HepG2 (cell line): Measurements from ENCODE around the gene MICB. TPM values are rescaled to one million over a fixed set of nuclear protein-coding genes. Genes with fewer than 3 reads are reported as not detected.

Source experiments
- ADNP ChIP-seq: sonication (generic); formaldehyde crosslinking; IDR thresholded peaks from 2 replicates; pipeline ENCODE4 v1.4.0; 2020; ENCODE audit warnings: missing genetic modification reagents
- ATF1 ChIP-seq: IDR thresholded peaks from 2 replicates; pipeline ENCODE4 v1.6.1; 2016; ENCODE audit warnings: mild to moderate bottlenecking, control low read depth
- HOXD1 ChIP-seq: sonication (generic); formaldehyde crosslinking; IDR thresholded peaks from 2 replicates; pipeline ENCODE4 v1.5.0; 2020; ENCODE audit warnings: missing genetic modification reagents
- KDM5A ChIP-seq: fragments of 200-600 bp; sonication (generic); IDR thresholded peaks from 2 replicates; pipeline ENCODE4 v1.7.0; 2018; ENCODE audit warnings: antibody characterized with exemption, mild to moderate bottlenecking, low read length, borderline replicate concordance
- NFKB2 ChIP-seq: sonication (generic); formaldehyde crosslinking; IDR thresholded peaks from 2 replicates; pipeline ENCODE4 v1.4.0; 2020; ENCODE audit warnings: missing genetic modification reagents, borderline replicate concordance
- POGZ ChIP-seq: sonication (generic); formaldehyde crosslinking; IDR thresholded peaks from 2 replicates; pipeline ENCODE4 v1.4.0; 2020; ENCODE audit warnings: mild to moderate bottlenecking, missing genetic modification reagents
- REXO4 ChIP-seq: sonication (generic); formaldehyde crosslinking; IDR thresholded peaks from 2 replicates; pipeline ENCODE4 v1.8.0; 2022; ENCODE audit warnings: missing genetic modification reagents, mild to moderate bottlenecking, borderline replicate concordance
- U2AF1 ChIP-seq: fragments of 200-400 bp; formaldehyde crosslinking; optimal IDR thresholded peaks from 2 replicates; pipeline ENCODE3; 2017; ENCODE audit warnings: mild to moderate bottlenecking, low read depth, low read length
- ZFP90 ChIP-seq: sonication (generic); formaldehyde crosslinking; IDR thresholded peaks from 2 replicates; pipeline ENCODE4 v1.8.0; 2022; ENCODE audit warnings: missing genetic modification reagents, mild to moderate bottlenecking, inconsistent platforms, borderline replicate concordance
- ZNF263 ChIP-seq: sonication (generic); formaldehyde crosslinking; IDR thresholded peaks from 2 replicates; pipeline ENCODE4 v1.4.0; 2020; ENCODE audit warnings: missing genetic modification reagents
- ZNF772 ChIP-seq: sonication (generic); formaldehyde crosslinking; IDR thresholded peaks from 2 replicates; pipeline ENCODE4 v1.5.0; 2020; ENCODE audit warnings: mild to moderate bottlenecking, missing genetic modification reagents
- polyA plus RNA-seq, 8 experiments: library from polyadenylated mRNA; depleted of rRNA in 3 of 8; stranded (reverse) in 7 of 8; unstranded in 1 of 8; fragments of >200 nt; fragmentation: Illumina TruSeq in 4 of 8; extraction: Trizol in 4 of 8; gene quantifications; 2 replicates each; pipeline versions ENCODE4 v1.2.1 to v1.2.3, GENCODE V29; 2011 to 2016; ENCODE audit warnings: low read depth in 4 of 8, missing spikeins in 1 of 8, mixed read lengths in 1 of 8; ENCODE audit not compliant: insufficient read depth in 1 of 8
- total RNA-seq, 5 experiments: library from RNA; depleted of rRNA; stranded (reverse); fragments of >200 nt; fragmentation: Illumina TruSeq; extraction: Trizol; gene quantifications; 2 replicates each; pipeline ENCODE4 v1.2.3, GENCODE V29; 2016; ENCODE audit warnings: low read depth in 1 of 5
- TF ChIP-seq, protein P1 (sequence below): sonication (generic); formaldehyde crosslinking; IDR thresholded peaks from 2 replicates; pipeline ENCODE4 v1.5.0; 2020; ENCODE audit warnings: mild to moderate bottlenecking, missing genetic modification reagents, borderline replicate concordance
- TF ChIP-seq, protein P2 (sequence below): sonication (generic); formaldehyde crosslinking; IDR thresholded peaks from 2 replicates; pipeline ENCODE4 v1.5.1; 2020; ENCODE audit warnings: mild to moderate bottlenecking, missing genetic modification reagents, borderline replicate concordance
- TF ChIP-seq, protein P3 (sequence below): sonication (generic); formaldehyde crosslinking; IDR thresholded peaks from 2 replicates; pipeline ENCODE4 v1.5.1; 2020; ENCODE audit warnings: missing genetic modification reagents, mild to moderate bottlenecking, borderline replicate concordance
- TF ChIP-seq, protein P4 (sequence below): sonication (generic); formaldehyde crosslinking; IDR thresholded peaks from 2 replicates; pipeline ENCODE4 v1.5.0; 2020; ENCODE audit warnings: mild to moderate bottlenecking, missing genetic modification reagents, borderline replicate concordance
- TF ChIP-seq, protein P5 (sequence below): sonication (generic); formaldehyde crosslinking; IDR thresholded peaks from 2 replicates; pipeline ENCODE4 v1.5.0; 2020; ENCODE audit warnings: missing genetic modification reagents

The MICB gene
- total and polyA plus RNA-seq, 2 of the 13 experiments (the other 11 are each of a cell fraction or from before 2014, with no cell fraction given) = 12.5 to 12.8 TPM

DNA sequence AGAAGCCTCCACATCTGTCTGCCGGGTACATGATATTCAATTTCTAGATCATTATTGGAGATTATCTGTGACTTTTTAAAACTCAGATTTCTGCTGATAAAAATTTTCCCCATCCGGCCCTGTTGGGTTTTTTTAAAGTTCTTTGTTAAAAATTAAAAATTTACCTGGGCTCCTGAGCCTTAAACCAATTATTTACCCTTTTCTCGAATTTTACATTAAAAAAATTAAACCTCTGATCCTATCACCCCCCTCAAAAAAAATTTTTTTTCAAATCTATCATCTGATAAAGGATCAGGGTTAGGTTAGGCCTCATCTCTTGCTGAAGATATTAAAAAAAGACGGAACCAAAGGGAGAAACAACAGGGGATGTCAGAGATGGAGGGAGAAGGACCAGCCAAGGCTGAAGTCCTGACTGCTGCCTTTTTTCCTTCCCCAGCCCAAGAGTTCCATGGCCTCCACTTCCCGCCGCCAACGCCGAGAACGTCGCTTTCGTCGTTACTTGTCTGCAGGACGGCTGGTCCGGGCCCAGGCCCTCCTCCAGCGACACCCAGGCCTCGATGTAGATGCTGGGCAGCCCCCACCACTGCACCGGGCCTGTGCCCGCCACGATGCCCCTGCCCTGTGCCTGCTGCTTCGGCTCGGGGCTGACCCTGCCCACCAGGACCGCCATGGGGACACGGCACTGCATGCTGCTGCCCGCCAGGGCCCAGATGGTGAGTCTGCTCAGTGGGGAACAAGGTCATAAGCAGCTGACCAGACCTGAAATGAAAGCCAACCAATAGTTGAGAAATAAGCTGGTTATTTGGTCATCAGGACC, 50.0 kb downstream of the MICB start (continued):
- TF ChIP-seq, protein P1, sequence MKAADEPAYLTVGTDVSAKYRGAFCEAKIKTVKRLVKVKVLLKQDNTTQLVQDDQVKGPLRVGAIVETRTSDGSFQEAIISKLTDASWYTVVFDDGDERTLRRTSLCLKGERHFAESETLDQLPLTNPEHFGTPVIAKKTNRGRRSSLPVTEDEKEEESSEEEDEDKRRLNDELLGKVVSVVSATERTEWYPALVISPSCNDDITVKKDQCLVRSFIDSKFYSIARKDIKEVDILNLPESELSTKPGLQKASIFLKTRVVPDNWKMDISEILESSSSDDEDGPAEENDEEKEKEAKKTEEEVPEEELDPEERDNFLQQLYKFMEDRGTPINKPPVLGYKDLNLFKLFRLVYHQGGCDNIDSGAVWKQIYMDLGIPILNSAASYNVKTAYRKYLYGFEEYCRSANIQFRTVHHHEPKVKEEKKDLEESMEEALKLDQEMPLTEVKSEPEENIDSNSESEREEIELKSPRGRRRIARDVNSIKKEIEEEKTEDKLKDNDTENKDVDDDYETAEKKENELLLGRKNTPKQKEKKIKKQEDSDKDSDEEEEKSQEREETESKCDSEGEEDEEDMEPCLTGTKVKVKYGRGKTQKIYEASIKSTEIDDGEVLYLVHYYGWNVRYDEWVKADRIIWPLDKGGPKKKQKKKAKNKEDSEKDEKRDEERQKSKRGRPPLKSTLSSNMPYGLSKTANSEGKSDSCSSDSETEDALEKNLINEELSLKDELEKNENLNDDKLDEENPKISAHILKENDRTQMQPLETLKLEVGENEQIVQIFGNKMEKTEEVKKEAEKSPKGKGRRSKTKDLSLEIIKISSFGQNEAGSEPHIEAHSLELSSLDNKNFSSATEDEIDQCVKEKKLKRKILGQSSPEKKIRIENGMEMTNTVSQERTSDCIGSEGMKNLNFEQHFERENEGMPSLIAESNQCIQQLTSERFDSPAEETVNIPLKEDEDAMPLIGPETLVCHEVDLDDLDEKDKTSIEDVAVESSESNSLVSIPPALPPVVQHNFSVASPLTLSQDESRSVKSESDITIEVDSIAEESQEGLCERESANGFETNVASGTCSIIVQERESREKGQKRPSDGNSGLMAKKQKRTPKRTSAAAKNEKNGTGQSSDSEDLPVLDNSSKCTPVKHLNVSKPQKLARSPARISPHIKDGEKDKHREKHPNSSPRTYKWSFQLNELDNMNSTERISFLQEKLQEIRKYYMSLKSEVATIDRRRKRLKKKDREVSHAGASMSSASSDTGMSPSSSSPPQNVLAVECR (CRISPR knock-in tag) = no peak
- TF ChIP-seq ZFP90 (CRISPR knock-in tag) (no peak), NFKB2 (peak; percentile 43; the same call in 1 of the 2 replicates), ZNF772 (no peak), REXO4 (CRISPR knock-in tag) (no peak), ATF1 (CRISPR knock-in tag) (no peak), U2AF1 (no peak), ADNP (CRISPR knock-in tag) (no peak), HOXD1 (no peak), KDM5A (peak; percentile 72; the same call in 1 of the 2 replicates), POGZ (no peak; the same call in 1 of the 2 replicates), ZNF263 (CRISPR knock-in tag) (no peak)
- TF ChIP-seq, protein P2, sequence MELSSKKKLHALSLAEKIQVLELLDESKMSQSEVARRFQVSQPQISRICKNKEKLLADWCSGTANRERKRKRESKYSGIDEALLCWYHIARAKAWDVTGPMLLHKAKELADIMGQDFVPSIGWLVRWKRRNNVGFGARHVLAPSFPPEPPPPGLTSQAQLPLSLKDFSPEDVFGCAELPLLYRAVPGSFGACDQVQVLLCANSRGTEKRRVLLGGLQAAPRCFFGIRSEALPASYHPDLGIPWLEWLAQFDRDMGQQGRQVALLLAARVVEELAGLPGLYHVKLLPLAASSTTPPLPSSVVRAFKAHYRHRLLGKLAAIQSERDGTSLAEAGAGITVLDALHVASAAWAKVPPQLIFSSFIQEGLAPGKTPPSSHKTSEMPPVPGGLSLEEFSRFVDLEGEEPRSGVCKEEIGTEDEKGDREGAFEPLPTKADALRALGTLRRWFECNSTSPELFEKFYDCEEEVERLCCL (CRISPR knock-in tag) = no peak
- TF ChIP-seq, protein P3, sequence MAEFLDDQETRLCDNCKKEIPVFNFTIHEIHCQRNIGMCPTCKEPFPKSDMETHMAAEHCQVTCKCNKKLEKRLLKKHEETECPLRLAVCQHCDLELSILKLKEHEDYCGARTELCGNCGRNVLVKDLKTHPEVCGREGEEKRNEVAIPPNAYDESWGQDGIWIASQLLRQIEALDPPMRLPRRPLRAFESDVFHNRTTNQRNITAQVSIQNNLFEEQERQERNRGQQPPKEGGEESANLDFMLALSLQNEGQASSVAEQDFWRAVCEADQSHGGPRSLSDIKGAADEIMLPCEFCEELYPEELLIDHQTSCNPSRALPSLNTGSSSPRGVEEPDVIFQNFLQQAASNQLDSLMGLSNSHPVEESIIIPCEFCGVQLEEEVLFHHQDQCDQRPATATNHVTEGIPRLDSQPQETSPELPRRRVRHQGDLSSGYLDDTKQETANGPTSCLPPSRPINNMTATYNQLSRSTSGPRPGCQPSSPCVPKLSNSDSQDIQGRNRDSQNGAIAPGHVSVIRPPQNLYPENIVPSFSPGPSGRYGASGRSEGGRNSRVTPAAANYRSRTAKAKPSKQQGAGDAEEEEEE (CRISPR knock-in tag) = 0 out of 2 replicates have a peak, but pooled peaks have one; percentile 6
- TF ChIP-seq, protein P4, sequence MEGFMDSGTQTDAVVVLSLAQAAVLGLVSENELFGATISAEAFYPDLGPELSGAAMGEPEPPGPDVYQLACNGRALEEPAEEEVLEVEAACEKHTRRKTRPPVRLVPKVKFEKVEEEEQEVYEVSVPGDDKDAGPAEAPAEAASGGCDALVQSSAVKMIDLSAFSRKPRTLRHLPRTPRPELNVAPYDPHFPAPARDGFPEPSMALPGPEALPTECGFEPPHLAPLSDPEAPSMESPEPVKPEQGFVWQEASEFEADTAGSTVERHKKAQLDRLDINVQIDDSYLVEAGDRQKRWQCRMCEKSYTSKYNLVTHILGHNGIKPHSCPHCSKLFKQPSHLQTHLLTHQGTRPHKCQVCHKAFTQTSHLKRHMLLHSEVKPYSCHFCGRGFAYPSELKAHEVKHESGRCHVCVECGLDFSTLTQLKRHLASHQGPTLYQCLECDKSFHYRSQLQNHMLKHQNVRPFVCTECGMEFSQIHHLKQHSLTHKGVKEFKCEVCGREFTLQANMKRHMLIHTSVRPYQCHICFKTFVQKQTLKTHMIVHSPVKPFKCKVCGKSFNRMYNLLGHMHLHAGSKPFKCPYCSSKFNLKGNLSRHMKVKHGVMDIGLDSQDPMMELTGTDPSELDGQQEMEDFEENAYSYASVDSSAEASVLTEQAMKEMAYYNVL (CRISPR knock-in tag) = no peak
- TF ChIP-seq, protein P5, sequence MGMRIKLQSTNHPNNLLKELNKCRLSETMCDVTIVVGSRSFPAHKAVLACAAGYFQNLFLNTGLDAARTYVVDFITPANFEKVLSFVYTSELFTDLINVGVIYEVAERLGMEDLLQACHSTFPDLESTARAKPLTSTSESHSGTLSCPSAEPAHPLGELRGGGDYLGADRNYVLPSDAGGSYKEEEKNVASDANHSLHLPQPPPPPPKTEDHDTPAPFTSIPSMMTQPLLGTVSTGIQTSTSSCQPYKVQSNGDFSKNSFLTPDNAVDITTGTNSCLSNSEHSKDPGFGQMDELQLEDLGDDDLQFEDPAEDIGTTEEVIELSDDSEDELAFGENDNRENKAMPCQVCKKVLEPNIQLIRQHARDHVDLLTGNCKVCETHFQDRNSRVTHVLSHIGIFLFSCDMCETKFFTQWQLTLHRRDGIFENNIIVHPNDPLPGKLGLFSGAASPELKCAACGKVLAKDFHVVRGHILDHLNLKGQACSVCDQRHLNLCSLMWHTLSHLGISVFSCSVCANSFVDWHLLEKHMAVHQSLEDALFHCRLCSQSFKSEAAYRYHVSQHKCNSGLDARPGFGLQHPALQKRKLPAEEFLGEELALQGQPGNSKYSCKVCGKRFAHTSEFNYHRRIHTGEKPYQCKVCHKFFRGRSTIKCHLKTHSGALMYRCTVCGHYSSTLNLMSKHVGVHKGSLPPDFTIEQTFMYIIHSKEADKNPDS (CRISPR knock-in tag) = no peak
